Measurements from ENCODE around the gene PDGFC. TPM values are rescaled to one million over a fixed set of nuclear protein-coding genes. Genes with fewer than 3 reads are reported as not detected.
A peak's percentile ranks its signal among the peaks of the same experiment; 100 is the strongest.

The PDGFC gene
- polyA plus RNA-seq, 3 donors = 2.5 to 5.0 (median 4.9) TPM

DNA sequence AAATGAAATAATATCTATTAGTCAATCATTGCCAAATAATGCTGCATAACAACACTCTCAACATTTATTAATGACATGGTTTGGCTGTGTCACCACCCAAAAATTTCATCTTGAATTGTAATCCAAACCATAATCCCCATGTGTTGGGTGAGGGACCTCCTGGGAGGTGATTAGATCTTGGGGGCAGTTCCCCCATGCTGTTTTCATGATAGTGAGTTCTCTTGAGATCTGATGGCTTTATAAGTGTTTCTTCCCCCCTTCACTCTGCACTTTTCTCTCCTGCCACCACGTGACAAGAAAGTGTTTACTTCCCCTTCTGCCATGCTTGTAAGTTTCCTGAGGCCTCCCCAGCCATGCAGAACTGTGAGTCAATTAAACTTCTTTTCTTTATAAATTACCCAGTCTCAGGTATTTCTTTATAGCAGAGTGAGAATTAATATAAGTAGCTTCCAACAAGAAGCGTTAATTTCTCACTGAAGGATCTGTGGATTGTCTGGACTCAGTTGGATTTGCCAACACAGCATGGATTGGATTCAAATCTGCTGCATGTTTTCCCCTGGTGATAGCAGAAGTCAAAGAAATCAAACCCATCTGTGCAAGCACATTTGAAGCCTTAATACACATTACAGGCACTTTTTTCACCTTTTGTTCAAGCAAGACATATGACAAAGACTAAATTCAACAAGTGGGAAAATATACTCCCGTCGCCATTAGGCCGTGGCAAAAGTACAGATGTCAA, 216.6 kb downstream of the PDGFC start:
- Histone ChIP-seq H2AFZ (ENCODE audit: insufficient read depth, low read depth, low read length, poor library complexity, severe bottlenecking) (no peak overlapping the region), H3K27me3 (ENCODE audit: control insufficient read depth in 2 of 2, insufficient read depth in 2 of 2, low read length in 2 of 2) (no peaks in the 10 kb centered on the region), H3K27ac (ENCODE audit: low read depth in 1 of 2, low read length in 2 of 2) (no peak overlapping the region), H3K9me3 (replicated peaks in 1 of 2; ENCODE audit: control insufficient read depth in 1 of 2, insufficient read depth in 1 of 2, low read length in 2 of 2) (peaks cover 0 to 1% of the 10 kb centered on the region in 2 donors), H3K4me3 (replicated peaks in 1 of 3; ENCODE audit: low read depth in 2 of 3, low read length in 3 of 3) (no peak overlapping the region), H3K79me2 (ENCODE audit: insufficient read depth, low read length) (no peaks in the 10 kb centered on the region), H3K4me1 (ENCODE audit: control insufficient read depth in 1 of 2, insufficient read depth in 2 of 2, low read length in 2 of 2) (peaks cover 7% of the 10 kb centered on the region in 2 donors), H4K20me1 (ENCODE audit: insufficient read depth, low read length) (no peaks in the 10 kb centered on the region), H3K36me3 (replicated peaks in 1 of 2; ENCODE audit: control insufficient read depth in 1 of 2, insufficient read depth in 2 of 2, low read length in 2 of 2) (no peaks in the 10 kb centered on the region), H3K9ac (ENCODE audit: insufficient read depth, low read length, poor library complexity, severe bottlenecking) (no peak overlapping the region), H3K4me2 (replicated peaks; ENCODE audit: extremely low read depth, low read length, poor library complexity, severe bottlenecking) (no peak overlapping the region)
- intact Hi-C loops (cut with micrococcal nuclease) = no loop called here
- Mint-ChIP-seq H3K27me3 (ENCODE audit: low read depth in 3 of 3) (no peaks in the 10 kb centered on the region), H3K4me3 (no peak overlapping the region), H3K36me3 (peaks cover 0 to under 1% of the 10 kb centered on the region in 2 donors), H3K4me1 (peaks cover 16% of the 10 kb centered on the region), H3K27ac (peak overlapping the region in 3 of 7 donors; percentile 12 to 77 (median 33)), H3K9me3 (peaks cover 3 to 6% (median 3%) of the 10 kb centered on the region in 7 donors)
- WGBS (ENCODE audit: insufficient coverage) = no CpG with 5 or more reads among the region's 5 CpGs
- DNase-seq = peak in 1 of 3 donors; percentile 15
- TF ChIP-seq, protein P1, sequence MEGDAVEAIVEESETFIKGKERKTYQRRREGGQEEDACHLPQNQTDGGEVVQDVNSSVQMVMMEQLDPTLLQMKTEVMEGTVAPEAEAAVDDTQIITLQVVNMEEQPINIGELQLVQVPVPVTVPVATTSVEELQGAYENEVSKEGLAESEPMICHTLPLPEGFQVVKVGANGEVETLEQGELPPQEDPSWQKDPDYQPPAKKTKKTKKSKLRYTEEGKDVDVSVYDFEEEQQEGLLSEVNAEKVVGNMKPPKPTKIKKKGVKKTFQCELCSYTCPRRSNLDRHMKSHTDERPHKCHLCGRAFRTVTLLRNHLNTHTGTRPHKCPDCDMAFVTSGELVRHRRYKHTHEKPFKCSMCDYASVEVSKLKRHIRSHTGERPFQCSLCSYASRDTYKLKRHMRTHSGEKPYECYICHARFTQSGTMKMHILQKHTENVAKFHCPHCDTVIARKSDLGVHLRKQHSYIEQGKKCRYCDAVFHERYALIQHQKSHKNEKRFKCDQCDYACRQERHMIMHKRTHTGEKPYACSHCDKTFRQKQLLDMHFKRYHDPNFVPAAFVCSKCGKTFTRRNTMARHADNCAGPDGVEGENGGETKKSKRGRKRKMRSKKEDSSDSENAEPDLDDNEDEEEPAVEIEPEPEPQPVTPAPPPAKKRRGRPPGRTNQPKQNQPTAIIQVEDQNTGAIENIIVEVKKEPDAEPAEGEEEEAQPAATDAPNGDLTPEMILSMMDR (IDR thresholded peaks at IDR 0.05) = no peak

DNA sequence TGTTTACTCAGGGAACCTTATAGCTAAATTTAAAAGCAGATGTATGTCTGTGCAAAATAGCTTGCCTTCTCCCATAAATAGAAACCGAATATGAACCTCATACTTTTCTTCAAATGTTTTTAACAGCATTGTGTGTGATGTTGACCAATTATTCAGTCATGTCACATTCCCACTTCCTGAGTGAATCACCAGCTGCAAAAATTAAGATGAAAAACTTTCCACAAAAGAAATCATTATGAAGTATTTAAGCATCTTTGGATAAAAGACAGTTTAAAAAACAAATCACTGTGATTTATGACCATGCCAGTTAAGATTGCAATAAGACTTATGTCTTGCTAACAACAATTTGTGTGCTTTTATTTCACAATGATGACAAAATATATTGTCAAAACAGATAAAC, 220.1 kb downstream of the PDGFC start:
- Histone ChIP-seq H3K4me1 (ENCODE audit: control insufficient read depth in 1 of 2, insufficient read depth in 2 of 2, low read length in 2 of 2) (peaks cover 7% of the 10 kb centered on the region in 2 donors), H3K79me2 (ENCODE audit: insufficient read depth, low read length) (no peaks in the 10 kb centered on the region), H3K27ac (ENCODE audit: low read depth in 1 of 2, low read length in 2 of 2) (no peak overlapping the region), H3K27me3 (ENCODE audit: control insufficient read depth in 2 of 2, insufficient read depth in 2 of 2, low read length in 2 of 2) (no peaks in the 10 kb centered on the region), H3K9me3 (replicated peaks in 1 of 2; ENCODE audit: control insufficient read depth in 1 of 2, insufficient read depth in 1 of 2, low read length in 2 of 2) (no peaks in the 10 kb centered on the region), H3K9ac (ENCODE audit: insufficient read depth, low read length, poor library complexity, severe bottlenecking) (no peak overlapping the region), H3K4me2 (replicated peaks; ENCODE audit: extremely low read depth, low read length, poor library complexity, severe bottlenecking) (no peak overlapping the region), H2AFZ (ENCODE audit: insufficient read depth, low read depth, low read length, poor library complexity, severe bottlenecking) (no peak overlapping the region), H4K20me1 (ENCODE audit: insufficient read depth, low read length) (no peaks in the 10 kb centered on the region), H3K36me3 (replicated peaks in 1 of 2; ENCODE audit: control insufficient read depth in 1 of 2, insufficient read depth in 2 of 2, low read length in 2 of 2) (no peaks in the 10 kb centered on the region), H3K4me3 (replicated peaks in 1 of 3; ENCODE audit: low read depth in 2 of 3, low read length in 3 of 3) (no peak overlapping the region)
- no peak for DNase-seq
- H3K36me3 Mint-ChIP-seq = no peaks in the 10 kb centered on the region
- H3K27me3 Mint-ChIP-seq (ENCODE audit: low read depth in 3 of 3) = no peaks in the 10 kb centered on the region
- WGBS (ENCODE audit: insufficient coverage) = no CpG with 5 or more reads among the region's 1 CpG
- TF ChIP-seq, protein P1 (IDR thresholded peaks at IDR 0.05) = no peak
- no peak overlapping the region for H3K27ac Mint-ChIP-seq
- peaks cover 16% of the 10 kb centered on the region for H3K4me1 Mint-ChIP-seq
- intact Hi-C loops (cut with micrococcal nuclease) = no loop called here
- peaks cover 0 to 7% (median 2%) of the 10 kb centered on the region in 7 donors for H3K9me3 Mint-ChIP-seq
- no peak overlapping the region for H3K4me3 Mint-ChIP-seq

Measured in CD14-positive monocyte (primary cell).